Lung (tissue), 12 donors: ENCODE measurements around the gene CNTFR. TPM values are rescaled to one million over a fixed set of nuclear protein-coding genes. Genes with fewer than 3 reads are reported as not detected.

Source experiments
- ATAC-seq: fragments of 200-7000 bp; cut with Tn5 transposase; one replicate; pipeline ENCODE4 v1.9.1; 2020; ENCODE audit warnings: moderate number of reproducible peaks; ENCODE audit not compliant: insufficient read depth, low FRiP score
- DNase-seq, 3 donors: peaks; one replicate each; pipeline ENCODE4 v3.0.0-alpha.2; 2013 to 2017
- H3K27ac ChIP-seq, 2 donors: one replicate each; pipeline ENCODE4 v1.5.1; 2013; ENCODE audit warnings: mild to moderate bottlenecking in 2 of 2, moderate library complexity in 2 of 2, control low read depth in 1 of 2, inconsistent platforms in 1 of 2, low read depth in 1 of 2, low read length in 1 of 2
- H3K27me3 ChIP-seq, 3 donors: one replicate each; pipeline ENCODE4 v1.5.1; 2013; ENCODE audit warnings: low read length in 2 of 3; ENCODE audit not compliant: control insufficient read depth in 3 of 3, insufficient read depth in 3 of 3
- H3K36me3 ChIP-seq, 4 donors: one replicate each; pipeline ENCODE4 v1.5.1; 2013; ENCODE audit warnings: low read length in 4 of 4, mild to moderate bottlenecking in 1 of 4, moderate library complexity in 1 of 4; ENCODE audit not compliant: control insufficient read depth in 4 of 4, insufficient read depth in 4 of 4
- H3K4me1 ChIP-seq, 5 donors: one replicate each; pipeline ENCODE4 v1.5.1; 2013; ENCODE audit warnings: low read length in 5 of 5, mild to moderate bottlenecking in 2 of 5, moderate library complexity in 1 of 5; ENCODE audit not compliant: control insufficient read depth in 5 of 5, insufficient read depth in 5 of 5
- H3K4me3 ChIP-seq: one replicate; pipeline ENCODE4 v1.5.1; 2013; ENCODE audit warnings: mild to moderate bottlenecking, control low read depth, moderate library complexity
- H3K9ac ChIP-seq, 2 donors: one replicate each; pipeline ENCODE4 v1.5.1; 2013; ENCODE audit warnings: low read length in 2 of 2, control low read depth in 1 of 2; ENCODE audit not compliant: insufficient read depth in 1 of 2
- H3K9me3 ChIP-seq, 4 donors: one replicate each; pipeline ENCODE4 v1.5.1; 2013; ENCODE audit warnings: low read length in 3 of 4, mild to moderate bottlenecking in 1 of 4, moderate library complexity in 1 of 4; ENCODE audit not compliant: control insufficient read depth in 4 of 4, insufficient read depth in 3 of 4
- CTCF ChIP-seq: IDR thresholded peaks from 2 replicates; pipeline ENCODE4 v1.5.1; 2012; ENCODE audit warnings: mild to moderate bottlenecking; ENCODE audit errors: control extremely low read depth, extremely low read depth
- WGBS, 2 donors: extraction: QIAGEN DNeasy Blood & Tissue Kit; methylation state at CpG; one replicate each; pipeline ENCODE4 v1.1.7; 2013; 5-methylcytosine and 5-hydroxymethylcytosine counted together
- polyA plus RNA-seq, 2 donors: library from polyadenylated mRNA; stranded (reverse); fragments of 200-250 nt; gene quantifications; one replicate each; pipeline ENCODE4 v1.2.1, GENCODE V29; 2013
- total RNA-seq, 2 donors: library from RNA; depleted of rRNA in 1 of 2; stranded (reverse); fragments of >200 nt in 1 of 2; gene quantifications; one replicate each; pipeline ENCODE4 v1.2.1, GENCODE V29; 2014 to 2021
- donor health status: control.
- donor health status: control.
- donor health status: Bipolar disorder and iron deficiency.
- donor health status: healthy.
- donor health status: DM: yes; HTN: yes; CAD: no.

CNTFR gene
- total and polyA plus RNA-seq, 4 donors, result 0.42 to 3.3 (median 1.3) TPM

- no peak for TF ChIP-seq CTCF
- H3K27ac ChIP-seq, result no peak overlapping the region
- peaks cover 1 to 9% (median 6%) of the 10 kb centered on the region in 5 donors for H3K4me1 ChIP-seq
- DNase-seq, result no peak
- no peak overlapping the region for H3K4me3 ChIP-seq
- H3K9me3 ChIP-seq, result no peaks in the 10 kb centered on the region
- peaks cover 0 to 3% (median 0%) of the 10 kb centered on the region in 3 donors for H3K27me3 ChIP-seq
- H3K9ac ChIP-seq, result no peak overlapping the region
- ATAC-seq, result no peak
- H3K36me3 ChIP-seq, result no peaks in the 10 kb centered on the region
These were observed 16.7 kb upstream of the CNTFR start for GRCh38 chr9:34606190-34606589.

GRCh38 chr9:34603610-34604231 lies 14.2 kb upstream of the CNTFR start:
- Histone ChIP-seq H3K9me3 (no peaks in the 10 kb centered on the region), H3K4me3 (no peak overlapping the region), H3K27ac (no peak overlapping the region), H3K4me1 (no peaks in the 10 kb centered on the region), H3K27me3 (peaks cover 0 to 3% (median 0%) of the 10 kb centered on the region in 3 donors), H3K36me3 (no peaks in the 10 kb centered on the region), H3K9ac (no peak overlapping the region)
- ATAC-seq, result peak; percentile 93
- peak; percentile 88 to 89 (median 88) for DNase-seq
- 63% methylated on average over 4 of the region's 4 CpGs for WGBS, 2 donors
- peak; percentile 95 for TF ChIP-seq CTCF

GRCh38 chr9:34601937-34602573 lies 12.5 kb upstream of the CNTFR start:
- ATAC-seq (no peak), DNase-seq (no peak)
- 76 to 81% methylated on average over 6 of the region's 6 CpGs for WGBS, 2 donors
- Histone ChIP-seq H3K27me3 (peaks cover 0 to 3% (median 0%) of the 10 kb centered on the region in 3 donors), H3K36me3 (no peaks in the 10 kb centered on the region), H3K4me1 (no peaks in the 10 kb centered on the region), H3K27ac (no peak overlapping the region), H3K4me3 (no peak overlapping the region), H3K9ac (no peak overlapping the region), H3K9me3 (no peaks in the 10 kb centered on the region)
- no peak for TF ChIP-seq CTCF
